HG02870 (cell line): ENCODE results near the gene NAXD.
"Not testable (repeated sequence)": the region's sequence is repeated elsewhere in the genome, so short reads cannot be mapped to it uniquely, and the experiment has no call there.

ENCODE experiments used
- ATAC-seq: cut with Tn5 transposase; IDR thresholded peaks from one replicate; pipeline ENCODE4 v1.9.1; 2021; ENCODE audit warnings: mild to moderate bottlenecking, moderate library complexity; ENCODE audit not compliant: unreplicated experiment

The NAXD gene

GRCh38 chr13:110662777-110663443, 47.6 kb downstream of the NAXD start:
- ATAC-seq: no peak

GRCh38 chr13:110663491-110663890, 48.1 kb downstream of the NAXD start:
- no peak for ATAC-seq

- ATAC-seq: no peak
Observed at GRCh38 chr13:110664041-110664440, 48.7 kb downstream of the NAXD start.

GRCh38 chr13:110664673-110665072, 49.3 kb downstream of the NAXD start:
- no peak for ATAC-seq

GRCh38 chr13:110665491-110666254, 50.3 kb downstream of the NAXD start:
- ATAC-seq: no peak

DNA sequence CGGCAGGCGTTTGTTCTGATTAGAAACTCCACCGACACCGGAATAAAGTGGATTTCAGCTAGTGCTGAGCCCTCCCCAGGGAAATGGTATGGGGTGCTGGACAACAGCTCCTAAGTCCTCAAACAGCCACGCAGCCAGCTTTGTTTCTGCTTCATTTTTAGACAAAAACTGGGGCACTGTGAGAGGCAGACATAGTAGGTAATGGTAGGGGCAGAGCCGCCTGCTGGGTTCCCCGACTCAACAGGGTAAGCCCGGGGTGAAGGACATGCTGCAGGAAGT, 50.8 kb downstream of the NAXD start:
- ATAC-seq: no peak

GRCh38 chr13:110669036-110669435, 53.7 kb downstream of the NAXD start:
- ATAC-seq: no peak

GRCh38 chr13:110669814-110670213, 54.5 kb downstream of the NAXD start:
- not testable (repeated sequence) for ATAC-seq

- ATAC-seq: peak; percentile 61
Observed at GRCh38 chr13:110676595-110677587, 61.5 kb downstream of the NAXD start.

DNA sequence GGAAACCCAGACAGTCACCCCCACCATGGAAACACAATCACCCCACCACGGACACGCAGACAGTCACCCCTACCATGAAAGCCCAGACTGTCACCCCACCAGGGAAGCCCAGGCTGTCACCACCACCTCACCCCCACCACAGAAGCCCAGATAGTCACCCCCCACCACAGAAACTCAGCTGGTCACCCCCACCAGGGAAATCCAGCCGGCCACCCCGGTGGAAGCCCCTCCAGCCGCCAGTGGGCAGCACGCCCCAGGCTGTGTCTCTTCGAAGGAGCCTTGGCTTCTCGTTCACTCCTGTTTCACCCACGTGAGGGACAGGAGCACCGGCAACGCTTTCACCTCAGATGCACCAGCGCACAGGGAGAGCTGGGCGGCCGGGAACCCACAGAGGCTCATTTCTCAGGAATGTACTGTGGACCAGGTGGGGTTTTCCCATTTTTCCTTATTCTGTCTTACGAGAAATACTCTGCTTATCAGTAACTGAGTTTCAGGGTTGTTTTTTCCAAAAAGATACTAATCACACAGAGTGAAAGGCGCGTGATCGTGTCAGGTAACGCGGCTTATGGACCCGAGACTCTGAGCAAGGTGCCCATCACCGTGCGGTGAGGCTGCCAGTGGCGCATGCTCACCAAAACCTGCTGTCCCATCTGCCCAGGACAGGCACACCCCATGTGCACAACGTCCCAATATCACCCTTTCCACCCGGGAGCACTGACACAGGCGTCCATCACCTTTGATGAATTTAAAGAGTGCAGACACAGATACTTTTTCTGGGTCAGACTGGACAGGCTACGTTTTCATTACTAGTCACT, 62.6 kb downstream of the NAXD start:
- no peak for ATAC-seq

DNA sequence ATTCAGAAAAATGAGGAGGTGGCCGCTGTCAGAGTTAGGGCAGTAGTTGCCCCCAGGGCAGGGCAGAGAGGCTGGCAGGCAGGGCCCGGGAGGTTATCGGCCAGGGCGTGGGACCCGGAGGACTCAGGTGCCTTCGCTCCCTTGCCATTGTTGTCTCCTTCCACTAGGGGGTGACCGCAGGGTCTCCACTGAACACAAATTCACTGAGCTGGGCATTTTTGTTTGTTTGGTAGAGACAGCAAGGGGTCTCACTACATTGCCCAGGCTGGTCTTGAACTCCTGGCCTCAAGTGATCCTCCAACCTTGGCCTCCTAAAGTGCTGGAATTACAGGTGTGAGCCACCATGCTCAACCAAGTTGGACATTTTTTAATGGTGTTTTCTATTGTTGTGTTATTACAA, 65.5 kb downstream of the NAXD start:
- no peak for ATAC-seq

GRCh38 chr13:110681868-110682550, 66.7 kb downstream of the NAXD start:
- no peak for ATAC-seq

DNA sequence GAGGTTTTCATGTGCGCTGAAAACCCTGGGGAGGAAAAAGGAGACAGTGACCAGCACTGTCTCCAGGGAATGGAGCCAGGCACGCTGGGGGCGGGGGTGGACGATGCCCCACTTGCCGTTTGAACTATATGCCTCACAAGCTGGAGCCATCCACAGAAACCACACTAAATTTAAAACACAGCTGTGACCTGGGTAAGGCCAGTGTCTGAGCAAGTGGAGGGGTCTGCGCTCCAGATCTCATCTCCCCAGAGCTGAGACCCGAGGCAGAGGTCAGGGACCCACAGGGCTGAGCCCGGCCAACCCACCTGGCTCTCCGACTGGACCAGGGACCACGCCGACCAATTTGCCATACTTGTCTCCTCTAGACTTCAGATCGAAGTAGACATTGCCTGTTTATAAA, 67.4 kb downstream of the NAXD start:
- no peak for ATAC-seq

DNA sequence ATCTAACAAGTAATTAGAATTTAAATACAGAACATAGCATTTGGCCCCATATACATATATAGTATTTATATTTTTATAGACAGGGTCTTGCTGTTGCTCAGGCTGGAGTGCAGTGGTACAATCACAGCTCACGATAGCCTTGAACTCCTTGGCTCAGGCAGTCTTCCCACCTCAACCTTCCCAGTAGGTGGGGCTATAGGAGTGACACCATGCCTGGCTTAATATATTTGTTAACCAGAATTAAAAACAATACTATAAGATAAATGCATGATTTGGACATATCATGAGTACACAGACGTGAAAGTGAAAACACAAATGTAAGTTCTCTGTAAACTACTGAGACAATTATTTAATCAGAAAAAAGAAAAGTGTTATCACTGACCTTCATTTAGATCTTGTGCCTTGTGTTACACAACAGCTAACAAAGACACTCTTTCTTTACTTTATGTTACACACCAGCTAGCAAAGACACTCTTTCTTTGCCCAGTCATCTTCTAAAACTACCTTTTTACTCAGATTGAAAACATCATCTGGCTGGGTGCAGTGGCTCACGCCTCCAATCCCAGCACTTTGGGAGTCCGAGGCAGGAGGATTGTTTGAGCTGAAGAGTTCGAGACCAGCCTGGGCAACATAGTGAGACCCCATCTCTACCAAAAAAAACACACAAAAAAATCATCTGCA, 68.0 kb downstream of the NAXD start:
- no peak for ATAC-seq

DNA sequence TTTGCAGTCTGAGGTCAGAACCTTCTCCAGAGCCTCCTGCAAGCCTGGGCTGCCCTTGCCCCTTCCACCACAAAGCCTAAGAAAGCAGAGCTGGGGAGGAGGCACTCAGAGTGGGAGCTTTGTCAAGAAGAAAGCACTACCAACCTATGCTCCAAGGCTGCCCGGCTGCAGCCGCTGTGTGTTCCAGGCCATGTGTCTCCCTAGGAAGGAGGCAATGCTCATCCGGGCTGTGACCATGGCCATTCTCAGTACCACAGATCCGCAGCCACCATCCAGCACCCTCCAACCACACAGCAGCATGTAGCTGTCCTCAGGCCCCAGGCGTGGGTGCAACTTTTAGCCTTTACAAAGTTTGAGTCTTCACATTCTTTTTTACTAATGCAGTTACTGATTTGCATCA, 68.6 kb downstream of the NAXD start:
- no peak for ATAC-seq

GRCh38 chr13:110684388-110685056, 69.2 kb downstream of the NAXD start:
- ATAC-seq: no peak

GRCh38 chr13:110685305-110686020, 70.1 kb downstream of the NAXD start:
- ATAC-seq: no peak

DNA sequence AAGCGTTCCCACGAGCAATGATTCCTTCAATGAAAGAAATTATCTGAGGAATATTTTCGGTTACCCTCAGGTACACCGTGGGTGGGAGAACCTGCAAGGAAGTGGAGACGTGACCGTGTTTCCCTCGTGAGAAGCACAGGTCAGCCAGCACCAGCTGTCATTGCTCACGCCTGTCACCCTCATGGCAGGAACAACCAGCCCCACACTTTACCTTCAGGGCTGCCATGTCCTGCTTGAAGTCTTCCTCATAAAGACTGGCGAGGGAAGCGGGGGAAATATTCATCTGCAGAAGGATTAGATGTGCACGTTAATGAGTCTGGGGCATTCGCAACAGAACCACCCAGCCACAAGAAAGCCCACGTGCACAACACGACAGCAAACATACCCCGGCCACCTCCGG, 72.4 kb downstream of the NAXD start:
- ATAC-seq: no peak
